Mammary epithelial cell (primary cell): ENCODE results near the gene CYP2A7.
"Not testable (repeated sequence)": the region's sequence is repeated elsewhere in the genome, so short reads cannot be mapped to it uniquely, and the experiment has no call there.

ENCODE experiments used
- CTCF ChIP-seq, 2 donors: IDR thresholded peaks in 1 of 2; conservative IDR thresholded peaks in 1 of 2; 2 replicates each; pipeline ENCODE4 v1.5.1; 2011 to 2012; ENCODE audit warnings: inconsistent platforms in 2 of 2, low read length in 2 of 2, mild to moderate bottlenecking in 2 of 2, control low read depth in 1 of 2, low read depth in 1 of 2; ENCODE audit not compliant: insufficient read depth in 1 of 2; ENCODE audit errors: extremely low read depth in 1 of 2
- EZH2 ChIP-seq: IDR thresholded peaks from 2 replicates; pipeline ENCODE4 v1.6.1; 2012; ENCODE audit warnings: low read length, inconsistent platforms, borderline replicate concordance

GRCh38 chr19:40864739-40865496 is 17.1 kb downstream of the CYP2A7 start:
- TF ChIP-seq CTCF (conservative IDR thresholded peaks at IDR 0.05 in 1 of 2, IDR thresholded peaks at IDR 0.05 in 1 of 2; ENCODE audit: extremely low read depth in 1 of 2, insufficient read depth in 1 of 2, low read depth in 1 of 2, low read length in 2 of 2); EZH2: not testable (repeated sequence)
